HCT116 (cell line): ENCODE measurements around the gene STIM1. TPM values are rescaled to one million over a fixed set of nuclear protein-coding genes. Genes with fewer than 3 reads are reported as not detected.

Experiments
- ATAC-seq: fragments of 200-7000 bp; cut with Tn5 transposase; 2 replicates; pipeline ENCODE4 v1.9.1; 2020; ENCODE audit warnings: mild to moderate bottlenecking, moderate library complexity
- BruUV-seq: library from RNA; stranded (reverse); fragments of 400-500 nt; replicated peaks from 2 replicates; lab custom pipeline; 2021; lab: Mats Ljungman, UMichigan
- CTCF ChIA-PET: fragments of 300-600 bp; sonication (Branson Sonifier 250); formaldehyde crosslinking; loops from one replicate; lab custom pipeline; 2021; ENCODE audit warnings: antibody characterized with exemption; lab: Charles Lee
- POLR2A ChIA-PET: fragments of 300-600, 350-600 bp; sonication (Branson Sonifier 250); formaldehyde crosslinking; loops from one replicate; lab custom pipeline; 2021; ENCODE audit warnings: antibody characterized with exemption; lab: Charles Lee
- RAD21 ChIA-PET, 2 experiments: fragments of 300-600 bp; sonication (Branson Sonifier 250); formaldehyde crosslinking; loops; one replicate each; lab custom pipeline; 2023; ENCODE audit warnings: low total read pairs in 2 of 2; ENCODE audit not compliant: uncharacterized antibody in 2 of 2, unreplicated experiment in 2 of 2, low non-redundant PET in 1 of 2; lab: Charles Lee
- DNase-seq: peaks from one replicate; pipeline ENCODE4 v3.0.0-alpha.2; 2010; ENCODE audit warnings: low read depth, low spot score
- H2AFZ ChIP-seq: fragments of 200-600 bp; shearing (Covaris generic), sonication (generic); 2 replicates; pipeline ENCODE4 v1.6.1; 2017; ENCODE audit warnings: low read depth, mixed run types, mixed read lengths, antibody characterized with exemption, low read length; ENCODE audit not compliant: poor library complexity, severe bottlenecking
- H3K27ac ChIP-seq: 2 replicates; pipeline ENCODE4 v1.5.1; 2012; ENCODE audit warnings: low read depth, low read length
- H3K27me3 ChIP-seq: fragments of 200-600 bp; sonication (generic); 2 replicates; pipeline ENCODE4 v1.6.1; 2016; ENCODE audit warnings: mixed run types, low read length, mixed read lengths; ENCODE audit not compliant: insufficient read depth
- H3K36me3 ChIP-seq, 2 experiments: fragments of 200-500 bp in 1 of 2; fragments of 200-600 bp in 1 of 2; sonication (Bioruptor generic) in 1 of 2; sonication (generic) in 1 of 2; 2 replicates each; pipeline versions ENCODE4 v1.5.1 to v1.6.1; 2014 to 2016; ENCODE audit warnings: low read length in 2 of 2, inconsistent platforms in 1 of 2, mixed read lengths in 1 of 2, mixed run types in 1 of 2; ENCODE audit not compliant: insufficient read depth in 2 of 2, control insufficient read depth in 1 of 2
- H3K4me1 ChIP-seq, 2 experiments: fragments of 200-600 bp in 1 of 2; sonication (generic) in 1 of 2; 2 replicates each; pipeline versions ENCODE4 v1.5.1 to v1.6.1; 2012 to 2017; ENCODE audit warnings: low read length in 2 of 2, inconsistent platforms in 1 of 2, mild to moderate bottlenecking in 1 of 2, mixed read lengths in 1 of 2, mixed run types in 1 of 2, moderate library complexity in 1 of 2; ENCODE audit not compliant: insufficient read depth in 2 of 2, control insufficient read depth in 1 of 2
- H3K4me2 ChIP-seq: fragments of 200-600 bp; sonication (generic); 2 replicates; pipeline ENCODE4 v1.6.1; 2017; ENCODE audit warnings: mixed run types, low read length, mixed read lengths
- H3K4me3 ChIP-seq, 2 experiments: fragments of 200-600 bp in 1 of 2; sonication (generic) in 1 of 2; replicated peaks in 1 of 2; 2 replicates each; pipeline ENCODE4 v1.5.1; 2011 to 2016; ENCODE audit warnings: low read length in 2 of 2, control low read depth in 1 of 2, low read depth in 1 of 2, mild to moderate bottlenecking in 1 of 2, mixed read lengths in 1 of 2, mixed run types in 1 of 2
- H3K79me2 ChIP-seq: fragments of 200-600 bp; sonication (generic); 2 replicates; pipeline ENCODE4 v1.6.1; 2017; ENCODE audit warnings: mild to moderate bottlenecking, mixed run types, low read length, moderate library complexity, mixed read lengths; ENCODE audit not compliant: insufficient read depth
- H3K9ac ChIP-seq: fragments of 200-600 bp; sonication (generic); 2 replicates; pipeline ENCODE4 v1.6.1; 2016; ENCODE audit warnings: low read length, mixed read lengths
- H3K9me2 ChIP-seq: fragments of 200-600 bp; sonication (generic), shearing (Covaris generic); 2 replicates; pipeline ENCODE4 v1.6.1; 2017; ENCODE audit warnings: mixed run types, mild to moderate bottlenecking, moderate library complexity; ENCODE audit not compliant: insufficient read depth
- H3K9me3 ChIP-seq, 2 experiments: fragments of 200-500 bp in 1 of 2; fragments of 200-600 bp in 1 of 2; sonication (Bioruptor generic) in 1 of 2; sonication (generic) in 1 of 2; 2 replicates each; pipeline ENCODE4 v1.6.1; 2014 to 2017; ENCODE audit warnings: low read length in 2 of 2, mixed read lengths in 2 of 2, inconsistent platforms in 1 of 2, low read depth in 1 of 2, mild to moderate bottlenecking in 1 of 2, mixed run types in 1 of 2, moderate library complexity in 1 of 2; ENCODE audit not compliant: control insufficient read depth in 1 of 2, insufficient read depth in 1 of 2
- H4K20me1 ChIP-seq: fragments of 200-600 bp; sonication (generic), shearing (Covaris generic); 2 replicates; pipeline ENCODE4 v1.6.1; 2017; ENCODE audit warnings: mixed run types, mild to moderate bottlenecking, moderate library complexity; ENCODE audit not compliant: insufficient read depth
- ATF3 ChIP-seq: IDR thresholded peaks from 2 replicates; pipeline ENCODE4 v1.6.1; 2012
- CBX3 ChIP-seq: IDR thresholded peaks from 2 replicates; pipeline ENCODE4 v1.6.1; 2012; ENCODE audit warnings: low read depth
- CEBPB ChIP-seq: IDR thresholded peaks from 2 replicates; pipeline ENCODE4 v1.6.1; 2012; ENCODE audit warnings: low read depth
- CTCF ChIP-seq, 3 experiments: fragments of 200-600 bp in 1 of 3; sonication (generic) in 1 of 3; IDR thresholded peaks in 2 of 3; conservative IDR thresholded peaks in 1 of 3; 2 replicates each; pipeline ENCODE4 v1.5.1; 2012 to 2017; ENCODE audit warnings: low read depth in 2 of 3, low read length in 2 of 3, antibody characterized with exemption in 1 of 3, borderline replicate concordance in 1 of 3, control low read depth in 1 of 3, mild to moderate bottlenecking in 1 of 3, mixed read lengths in 1 of 3, mixed run types in 1 of 3, moderate library complexity in 1 of 3; ENCODE audit not compliant: insufficient read depth in 1 of 3
- POLR2AphosphoS5 ChIP-seq: IDR thresholded peaks from 2 replicates; pipeline ENCODE4 v1.6.1; 2011; ENCODE audit warnings: mild to moderate bottlenecking, low read depth, low read length, moderate library complexity
- RAD21 ChIP-seq: IDR thresholded peaks from 2 replicates; pipeline ENCODE4 v1.6.1; 2012; ENCODE audit warnings: low read depth, mild to moderate bottlenecking
- SIN3A ChIP-seq: IDR thresholded peaks from 2 replicates; pipeline ENCODE4 v1.6.1; 2012; ENCODE audit warnings: low read depth
- SRF ChIP-seq: IDR thresholded peaks from 2 replicates; pipeline ENCODE4 v1.6.1; 2012; ENCODE audit warnings: low read depth
- TCF7L2 ChIP-seq: IDR thresholded peaks from 2 replicates; pipeline ENCODE4 v1.7.0; 2011; ENCODE audit warnings: borderline replicate concordance, inconsistent platforms; ENCODE audit not compliant: insufficient read depth, insufficient read length; ENCODE audit errors: extremely low read depth
- YY1 ChIP-seq: IDR thresholded peaks from 2 replicates; pipeline ENCODE4 v1.6.1; 2011; ENCODE audit warnings: low read length, low read depth, moderate library complexity, mild to moderate bottlenecking; ENCODE audit not compliant: insufficient replicate concordance; ENCODE audit errors: extremely low read depth
- intact Hi-C: fragments of 100-400 bp; cut with micrococcal nuclease; formaldehyde crosslinking; loops from 2 replicates; pipeline ENCODE4 v1.10.0; 2022
- total RNA-seq: library from RNA; stranded (reverse); gene quantifications from one replicate; pipeline ENCODE4 v1.2.1, GENCODE V29; 2021; ENCODE audit not compliant: unreplicated experiment

STIM1 gene
- total RNA-seq, 1 experiment from 2014 or later: 22.3 TPM

GRCh38 chr11:3891751-3892150, 36.3 kb downstream of the STIM1 start:
- Histone ChIP-seq H3K4me2 (no peak overlapping the region), H3K4me1 (no peaks in the 10 kb centered on the region), H3K4me3 (no peak overlapping the region), H3K9me3 (no peaks in the 10 kb centered on the region), H3K27me3 (no peaks in the 10 kb centered on the region), H3K27ac (no peak overlapping the region), H3K9me2 (no peaks in the 10 kb centered on the region), H4K20me1 (no peaks in the 10 kb centered on the region), H3K79me2 (no peaks in the 10 kb centered on the region), H2AFZ (no peak overlapping the region), H3K36me3 (no peaks in the 10 kb centered on the region), H3K9ac (no peak overlapping the region)
- DNase-seq (no peak), ATAC-seq (no peak)
- intact Hi-C loops: no loop called here
- ChIA-PET CTCF (no interaction called here), RAD21 (no interaction called here), POLR2A (no interaction called here)
- no TSS peak for BruUV-seq
- no peak for TF ChIP-seq CEBPB
- TF ChIP-seq CBX3: no peak
- TF ChIP-seq TCF7L2: no peak
- TF ChIP-seq CTCF (IDR thresholded peaks at IDR 0.05 in 2 of 3, conservative IDR thresholded peaks at IDR 0.05 in 1 of 3; ENCODE audit: borderline replicate concordance in 1 of 3, insufficient read depth in 1 of 3, low read depth in 2 of 3, low read length in 2 of 3): no peak
- TF ChIP-seq YY1: no peak
- no peak for TF ChIP-seq SRF
- TF ChIP-seq POLR2AphosphoS5: no peak
- TF ChIP-seq RAD21: no peak
- TF ChIP-seq SIN3A: no peak
- TF ChIP-seq ATF3: no peak
